Testis (tissue), 3 donors: Measurements from ENCODE around the gene NSA2. TPM values are rescaled to one million over a fixed set of nuclear protein-coding genes. Genes with fewer than 3 reads are reported as not detected.

ENCODE experiments used
- DNase-seq: peaks from one replicate; pipeline ENCODE4 v3.0.0-alpha.2; 2019
- H3K27ac ChIP-seq, 2 donors: fragments of 200-600 bp; sonication (generic); one replicate each; pipeline ENCODE4 v1.5.1; 2019
- H3K27me3 ChIP-seq: fragments of 200-600 bp; sonication (generic); one replicate; pipeline ENCODE4 v1.5.1; 2019
- H3K36me3 ChIP-seq: fragments of 200-600 bp; sonication (generic); one replicate; pipeline ENCODE4 v1.5.1; 2017; ENCODE audit warnings: low read depth; ENCODE audit errors: missing control alignments
- H3K4me1 ChIP-seq: fragments of 200-600 bp; sonication (generic); one replicate; pipeline ENCODE4 v1.5.1; 2019
- H3K4me3 ChIP-seq, 2 donors: fragments of 200-600 bp; sonication (generic); one replicate each; pipeline ENCODE4 v1.5.1; 2017 to 2019
- H3K9me3 ChIP-seq: fragments of 200-600 bp; sonication (generic); one replicate; pipeline ENCODE4 v1.5.1; 2017
- POLR2A ChIP-seq: fragments of 450-650 bp; IDR thresholded peaks from one replicate; pipeline ENCODE4 v1.6.1; 2017; ENCODE audit warnings: antibody characterized with exemption, mild to moderate bottlenecking, moderate library complexity
- WGBS, 2 donors: methylation state at CpG; one replicate each; pipeline ENCODE4 v1.1.5; 2018; 5-methylcytosine and 5-hydroxymethylcytosine counted together
- intact Hi-C: fragments of 100-400 bp; cut with DNase I; formaldehyde crosslinking; loops from one replicate; pipeline ENCODE4 v1.15.1; 2023; ENCODE audit warnings: low total_unique reads
- polyA plus RNA-seq: library from polyadenylated mRNA; stranded (reverse); fragments of 350-450 nt; fragmentation: Illumina TruSeq; extraction: RNeasy Lipid Tissue Mini Kit (QIAGEN cat#74804); gene quantifications from one replicate; pipeline ENCODE4 v1.2.3, GENCODE V29; 2014; ENCODE audit warnings: low read depth, low replicate concordance; ENCODE audit not compliant: insufficient read depth
- total RNA-seq, 2 donors: library from RNA; depleted of rRNA; stranded (reverse); fragments of >200 nt; gene quantifications; one replicate each; pipeline ENCODE4 v1.2.3, GENCODE V29; 2016
- TF ChIP-seq, protein P1 (sequence below), 3 experiments: fragments of 450-650 bp in 2 of 3; fragments of 200-600 bp in 1 of 3; sonication (generic) in 1 of 3; IDR thresholded peaks; one replicate each; pipeline ENCODE4 v1.5.1; 2016 to 2019; ENCODE audit warnings: antibody characterized with exemption in 3 of 3, mild to moderate bottlenecking in 2 of 3, moderate library complexity in 1 of 3

The NSA2 gene
- total and polyA plus RNA-seq, 3 donors from 2014 or later = 59.6 to 81.9 (median 62.7) TPM

DNA sequence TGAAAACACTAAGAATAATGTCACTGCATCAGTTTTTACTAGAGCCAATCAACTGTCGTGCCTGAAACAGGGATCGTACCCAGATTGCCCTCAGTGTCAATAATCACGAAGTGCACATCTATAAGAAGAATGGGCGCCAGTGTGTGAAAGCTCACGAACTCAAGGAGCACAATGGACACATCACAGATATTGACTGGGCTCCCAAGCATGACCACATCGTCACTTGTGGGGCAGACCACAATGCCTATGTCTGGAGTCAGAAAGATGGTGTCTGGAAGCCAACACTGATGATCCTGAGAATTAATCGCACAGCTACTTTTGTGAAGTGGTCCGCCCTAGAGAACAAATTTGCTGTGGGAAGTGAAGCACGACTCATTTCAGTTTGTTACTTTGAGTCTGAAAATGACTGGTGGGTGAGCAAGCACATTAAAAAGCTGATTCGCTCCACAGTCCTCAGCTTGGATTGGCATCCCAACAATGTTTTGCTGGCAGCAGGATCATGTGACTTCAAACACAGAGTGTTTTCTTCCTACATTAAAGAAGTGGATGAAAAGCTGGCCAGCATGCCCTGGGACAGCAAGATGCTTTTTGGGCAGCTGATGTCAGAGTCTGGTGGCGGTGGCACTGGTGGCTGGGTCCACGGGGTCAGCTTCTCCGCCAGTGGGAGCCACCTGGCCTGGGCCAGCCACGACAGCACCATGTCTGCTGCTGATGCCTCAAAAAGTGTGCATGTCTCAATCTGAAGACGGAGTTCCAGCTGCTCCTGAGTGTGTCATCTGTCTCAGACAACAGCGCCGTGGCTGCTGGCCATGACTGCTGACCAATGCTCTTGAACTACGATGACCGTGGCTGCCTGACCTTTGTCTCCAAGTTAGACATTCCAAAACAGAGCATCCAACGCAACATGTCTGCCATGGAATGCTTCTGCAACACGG is 32.2 kb downstream of the NSA2 start:
- no peak overlapping the region for H3K4me3 ChIP-seq
- TF ChIP-seq, protein P1, sequence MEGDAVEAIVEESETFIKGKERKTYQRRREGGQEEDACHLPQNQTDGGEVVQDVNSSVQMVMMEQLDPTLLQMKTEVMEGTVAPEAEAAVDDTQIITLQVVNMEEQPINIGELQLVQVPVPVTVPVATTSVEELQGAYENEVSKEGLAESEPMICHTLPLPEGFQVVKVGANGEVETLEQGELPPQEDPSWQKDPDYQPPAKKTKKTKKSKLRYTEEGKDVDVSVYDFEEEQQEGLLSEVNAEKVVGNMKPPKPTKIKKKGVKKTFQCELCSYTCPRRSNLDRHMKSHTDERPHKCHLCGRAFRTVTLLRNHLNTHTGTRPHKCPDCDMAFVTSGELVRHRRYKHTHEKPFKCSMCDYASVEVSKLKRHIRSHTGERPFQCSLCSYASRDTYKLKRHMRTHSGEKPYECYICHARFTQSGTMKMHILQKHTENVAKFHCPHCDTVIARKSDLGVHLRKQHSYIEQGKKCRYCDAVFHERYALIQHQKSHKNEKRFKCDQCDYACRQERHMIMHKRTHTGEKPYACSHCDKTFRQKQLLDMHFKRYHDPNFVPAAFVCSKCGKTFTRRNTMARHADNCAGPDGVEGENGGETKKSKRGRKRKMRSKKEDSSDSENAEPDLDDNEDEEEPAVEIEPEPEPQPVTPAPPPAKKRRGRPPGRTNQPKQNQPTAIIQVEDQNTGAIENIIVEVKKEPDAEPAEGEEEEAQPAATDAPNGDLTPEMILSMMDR (IDR thresholded peaks at IDR 0.05) = no peak
- TF ChIP-seq POLR2A = no peak
- H3K36me3 ChIP-seq = no peaks in the 10 kb centered on the region
- no peak for DNase-seq
- H3K27ac ChIP-seq = no peak overlapping the region
- no peaks in the 10 kb centered on the region for H3K27me3 ChIP-seq
- intact Hi-C loops = no loop called here
- H3K9me3 ChIP-seq = no peaks in the 10 kb centered on the region
- WGBS, 2 donors = 91 to 96% methylated on average over 16 to 21 of the region's 21 CpGs
- no peaks in the 10 kb centered on the region for H3K4me1 ChIP-seq

DNA sequence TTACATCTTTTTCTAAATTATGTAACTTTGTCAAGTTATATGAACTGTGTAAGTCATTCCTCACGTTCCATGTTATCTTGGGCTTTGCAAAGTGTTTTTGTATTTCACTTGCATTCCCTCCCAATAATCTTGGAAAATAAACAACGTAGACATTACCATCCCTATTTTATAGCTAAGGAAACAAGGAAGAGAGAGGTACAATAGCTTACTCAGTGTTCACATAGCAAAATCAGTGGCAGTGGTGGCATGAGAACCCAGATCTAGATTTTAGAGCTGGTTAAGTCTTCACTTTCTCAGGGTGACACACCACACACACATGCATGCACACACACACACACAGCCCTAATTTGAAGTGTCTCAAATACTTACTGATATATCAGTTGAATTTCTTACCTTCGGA is 34.1 kb downstream of the NSA2 start:
- Histone ChIP-seq H3K9me3 (no peaks in the 10 kb centered on the region), H3K27ac (no peak overlapping the region), H3K27me3 (no peaks in the 10 kb centered on the region), H3K4me3 (no peak overlapping the region), H3K4me1 (no peaks in the 10 kb centered on the region), H3K36me3 (no peaks in the 10 kb centered on the region)
- intact Hi-C loops = no loop called here
- 76 to 81% methylated on average over 3 of the region's 3 CpGs for WGBS, 2 donors
- no peak for DNase-seq
- TF ChIP-seq POLR2A = no peak
- TF ChIP-seq, protein P1 (IDR thresholded peaks at IDR 0.05) = no peak

DNA sequence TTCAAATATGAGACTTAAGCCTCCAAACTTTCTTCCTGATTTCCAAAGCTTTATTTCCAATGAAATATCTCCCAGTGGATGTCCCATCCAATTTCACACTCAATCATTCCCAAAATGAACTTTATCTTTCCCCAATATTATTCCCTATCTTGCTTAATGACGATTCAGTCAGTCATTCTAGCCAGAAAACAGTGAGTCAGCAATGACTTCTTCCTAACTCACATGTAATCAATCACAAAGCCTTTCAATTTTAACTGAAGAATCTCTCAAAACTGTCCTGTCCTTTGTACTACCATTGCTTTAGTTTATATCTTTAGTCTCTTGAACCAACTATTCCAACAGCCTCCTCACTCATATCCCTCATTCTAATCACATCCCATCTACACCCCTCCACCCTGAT is 34.9 kb downstream of the NSA2 start:
- DNase-seq = no peak
- H3K9me3 ChIP-seq = no peaks in the 10 kb centered on the region
- H3K4me3 ChIP-seq = no peak overlapping the region
- no peak for TF ChIP-seq POLR2A
- TF ChIP-seq, protein P1 (IDR thresholded peaks at IDR 0.05) = no peak
- no peaks in the 10 kb centered on the region for H3K4me1 ChIP-seq
- 65% methylated on average over 1 of the region's 1 CpG for WGBS, 2 donors
- H3K36me3 ChIP-seq = no peaks in the 10 kb centered on the region
- intact Hi-C loops = no loop called here
- no peaks in the 10 kb centered on the region for H3K27me3 ChIP-seq
- H3K27ac ChIP-seq = no peak overlapping the region

DNA sequence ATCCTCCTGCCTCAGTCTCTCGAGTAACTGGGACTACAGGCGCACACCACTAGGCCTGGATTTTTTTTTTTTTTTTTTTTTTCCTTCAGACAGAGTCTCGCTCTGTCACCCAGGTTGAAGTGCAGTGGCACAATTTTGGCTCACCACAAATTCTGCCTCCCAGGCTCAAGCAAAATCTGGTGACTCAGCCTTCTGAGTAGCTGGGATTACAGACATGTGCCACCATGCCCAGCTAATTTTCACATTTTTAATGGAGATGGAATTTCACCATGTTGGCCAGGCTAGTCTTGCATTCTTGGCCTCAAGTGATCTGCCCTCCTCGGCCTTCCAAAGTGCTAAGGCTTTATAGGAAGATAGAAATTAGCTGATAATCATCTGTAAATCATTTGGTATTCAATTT is 43.9 kb downstream of the NSA2 start:
- Histone ChIP-seq H3K4me1 (no peaks in the 10 kb centered on the region), H3K27me3 (no peaks in the 10 kb centered on the region), H3K27ac (no peak overlapping the region), H3K36me3 (no peaks in the 10 kb centered on the region), H3K9me3 (no peaks in the 10 kb centered on the region), H3K4me3 (no peak overlapping the region)
- TF ChIP-seq, protein P1 (IDR thresholded peaks at IDR 0.05) = no peak
- no peak for TF ChIP-seq POLR2A
- no peak for DNase-seq
- WGBS, 2 donors = 92 to 95% methylated on average over 4 of the region's 4 CpGs
- intact Hi-C loops = no loop called here

DNA sequence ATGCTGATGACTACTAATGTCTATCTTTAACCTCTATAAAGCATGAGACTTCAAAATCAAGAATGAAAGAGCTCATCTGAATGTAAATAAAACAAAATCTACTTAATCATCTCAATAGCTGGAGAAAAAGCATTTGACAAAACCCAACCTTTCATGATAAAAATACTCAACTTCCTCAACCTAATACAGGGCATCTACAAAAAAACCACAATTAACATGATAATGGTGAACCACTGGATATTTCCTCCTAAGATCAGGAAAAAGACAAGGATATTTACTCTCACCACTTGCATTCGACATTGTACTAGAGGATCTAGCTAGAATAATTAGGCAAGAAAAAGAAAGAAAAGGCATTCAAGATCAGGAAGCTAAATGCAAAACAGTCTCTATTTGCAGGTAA is 49.8 kb downstream of the NSA2 start:
- Histone ChIP-seq H3K4me3 (no peak overlapping the region), H3K27ac (no peak overlapping the region), H3K4me1 (no peaks in the 10 kb centered on the region), H3K9me3 (no peaks in the 10 kb centered on the region), H3K27me3 (no peaks in the 10 kb centered on the region), H3K36me3 (no peaks in the 10 kb centered on the region)
- no peak for DNase-seq
- 66% methylated on average over 1 of the region's 1 CpG for WGBS, 2 donors
- no peak for TF ChIP-seq POLR2A
- TF ChIP-seq, protein P1 (IDR thresholded peaks at IDR 0.05) = no peak
- intact Hi-C loops = no loop called here
